HuH-7 (cell line): ENCODE results near the gene NOC2L.
"Not testable (repeated sequence)": the region's sequence is repeated elsewhere in the genome, so short reads cannot be mapped to it uniquely, and the experiment has no call there.

Source experiments
- DNase-seq: peaks from one replicate; pipeline ENCODE4 v3.0.0; 2011; ENCODE audit warnings: low spot score

The NOC2L gene

GRCh38 chr1:962381-963300 is 3.6 kb upstream of the NOC2L start:
- DNase-seq = no peak

- DNase-seq = no peak
These were observed 2.1 kb upstream of the NOC2L start for GRCh38 chr1:961132-961669.

- DNase-seq = peak; percentile 86
These were observed 1.5 kb upstream of the NOC2L start, which contains the start of gene KLHL17 for GRCh38 chr1:960363-961131. TSS of gene KLHL17 (plus strand) at chr1:960584. CDS start at chr1:960694, 110 bp downstream.

GRCh38 chr1:959731-960362 is 791 bp upstream of the NOC2L start:
- DNase-seq = no peak

GRCh38 chr1:956636-957035 is 2.4 kb downstream of the NOC2L start:
- no peak for DNase-seq

GRCh38 chr1:955474-955873 is 3.6 kb downstream of the NOC2L start:
- DNase-seq = no peak

- DNase-seq = no peak
These were observed 4.1 kb downstream of the NOC2L start for GRCh38 chr1:954927-955326.

- DNase-seq = no peak
These were observed 5.3 kb downstream of the NOC2L start for GRCh38 chr1:953524-954320.

GRCh38 chr1:952603-953002 is 6.5 kb downstream of the NOC2L start:
- DNase-seq = no peak

GRCh38 chr1:952201-952600 is 6.9 kb downstream of the NOC2L start:
- DNase-seq = no peak

GRCh38 chr1:951364-951763 is 7.7 kb downstream of the NOC2L start:
- DNase-seq = no peak

GRCh38 chr1:950881-951280 is 8.2 kb downstream of the NOC2L start:
- DNase-seq = no peak

- no peak for DNase-seq
These were observed 8.8 kb downstream of the NOC2L start for GRCh38 chr1:950268-950667.

- no peak for DNase-seq
These were observed 11.1 kb downstream of the NOC2L start for GRCh38 chr1:947958-948357.

GRCh38 chr1:946811-947210 is 12.2 kb downstream of the NOC2L start:
- not testable (repeated sequence) for DNase-seq

- DNase-seq = no peak
These were observed 13.1 kb downstream of the NOC2L start for GRCh38 chr1:945688-946556.

GRCh38 chr1:944341-945325 is 14.4 kb downstream of the NOC2L start:
- no peak for DNase-seq

- DNase-seq = no peak
These were observed 15.3 kb downstream of the NOC2L start for GRCh38 chr1:943545-944340.
